Spleen (tissue), 11 donors: Measurements from ENCODE around the gene DPH5. TPM values are rescaled to one million over a fixed set of nuclear protein-coding genes. Genes with fewer than 3 reads are reported as not detected.

Source experiments
- DNase-seq: peaks from one replicate; pipeline ENCODE4 v3.0.0-alpha.2; 2020
- H3K27ac ChIP-seq, 8 donors: fragments of 200-600 bp; sonication (generic) in 7 of 8; 1 replicate in 4 of 8; 2 replicates in 4 of 8; pipeline versions ENCODE4 v1.5.0 to v1.8.0; 2016 to 2021; ENCODE audit warnings: inconsistent platforms in 4 of 8, mild to moderate bottlenecking in 4 of 8, moderate library complexity in 1 of 8
- H3K27me3 ChIP-seq, 7 donors: fragments of 200-600 bp; sonication (generic) in 6 of 7; replicated peaks in 1 of 7; 1 replicate in 4 of 7; 2 replicates in 3 of 7; pipeline versions ENCODE4 v1.5.0 to v1.8.0; 2016 to 2021; ENCODE audit warnings: inconsistent platforms in 3 of 7, mild to moderate bottlenecking in 1 of 7
- H3K36me3 ChIP-seq, 6 donors: fragments of 200-600 bp; sonication (generic) in 5 of 6; 1 replicate in 4 of 6; 2 replicates in 2 of 6; pipeline versions ENCODE4 v1.5.0 to v1.8.0; 2016 to 2021; ENCODE audit warnings: inconsistent platforms in 2 of 6
- H3K4me1 ChIP-seq, 6 donors: fragments of 200-600 bp; sonication (generic) in 5 of 6; 1 replicate in 3 of 6; 2 replicates in 3 of 6; pipeline versions ENCODE4 v1.5.0 to v1.8.0; 2016 to 2021; ENCODE audit warnings: inconsistent platforms in 3 of 6
- H3K4me3 ChIP-seq, 8 donors: fragments of 200-600 bp; sonication (generic) in 7 of 8; 1 replicate in 4 of 8; 2 replicates in 4 of 8; pipeline versions ENCODE4 v1.5.0 to v1.8.0; 2016 to 2021; ENCODE audit warnings: inconsistent platforms in 4 of 8, mild to moderate bottlenecking in 4 of 8, moderate library complexity in 2 of 8
- H3K9me3 ChIP-seq, 8 donors: fragments of 200-600 bp; sonication (generic) in 7 of 8; 1 replicate in 4 of 8; 2 replicates in 4 of 8; pipeline versions ENCODE4 v1.5.0 to v1.8.0; 2016 to 2021; ENCODE audit warnings: inconsistent platforms in 4 of 8
- CTCF ChIP-seq, 11 experiments: fragments of 200-600 bp in 7 of 11; fragments of 450-650 bp in 4 of 11; sonication (generic) in 4 of 11; IDR thresholded peaks in 8 of 11; conservative IDR thresholded peaks in 3 of 11; 1 replicate in 7 of 11; 2 replicates in 4 of 11; pipeline versions ENCODE4 v1.4.0 to v1.8.0; 2016 to 2021; ENCODE audit warnings: antibody characterized with exemption in 11 of 11, inconsistent platforms in 4 of 11, mild to moderate bottlenecking in 1 of 11
- POLR2A ChIP-seq, 3 donors: fragments of 450-650 bp; IDR thresholded peaks; one replicate each; pipeline ENCODE4 v1.5.1; 2017; ENCODE audit warnings: antibody characterized with exemption in 3 of 3, mild to moderate bottlenecking in 1 of 3
- POLR2AphosphoS5 ChIP-seq, 3 donors: sonication (generic); formaldehyde crosslinking; IDR thresholded peaks; one replicate each; pipeline ENCODE4 v1.5.1; 2017; ENCODE audit warnings: antibody characterized with exemption in 3 of 3
- WGBS, 5 donors: extraction: QIAGEN DNeasy Blood & Tissue Kit in 3 of 5; methylation state at CpG; one replicate each; pipeline versions ENCODE4 v1.1.5 to v1.1.7; 2013 to 2018; 5-methylcytosine and 5-hydroxymethylcytosine counted together
- intact Hi-C: fragments of 100-400 bp; cut with DNase I; formaldehyde crosslinking; loops from one replicate; pipeline ENCODE4 v1.15.0; 2023; ENCODE audit warnings: low total_unique reads
- polyA plus RNA-seq, 3 donors: library from polyadenylated mRNA; stranded (reverse); fragments of 200-250 nt; gene quantifications; one replicate each; pipeline ENCODE4 v1.2.1, GENCODE V29; 2013
- total RNA-seq, 7 donors: library from RNA; depleted of rRNA in 3 of 7; stranded (reverse); fragments of >200 nt in 3 of 7; fragmentation: NEBNext Ultra II Directional in 4 of 7; extraction: Animal tissue kit (Norgen Biotek cat#: 25700) in 4 of 7; gene quantifications; one replicate each; pipeline versions ENCODE4 v1.1.0 to v1.2.1, GENCODE V29; 2016 to 2021
- donor health status: healthy with polysubstance abuse.
- donor health status: DM: no; HTN: no; CAD: no; lungs with moderate emphysema.
- donor health status: DM: no; HTN: no; CAD: no.
- donor health status: Bipolar disorder and iron deficiency.
- donor health status: healthy.
- donor health status: DM: no; HTN: no; CAD: no.
- donor health status: DM: yes; HTN: yes; CAD: no.

DPH5 gene
- total and polyA plus RNA-seq, 10 donors = 19.3 to 60.0 (median 26.0) TPM

DNA sequence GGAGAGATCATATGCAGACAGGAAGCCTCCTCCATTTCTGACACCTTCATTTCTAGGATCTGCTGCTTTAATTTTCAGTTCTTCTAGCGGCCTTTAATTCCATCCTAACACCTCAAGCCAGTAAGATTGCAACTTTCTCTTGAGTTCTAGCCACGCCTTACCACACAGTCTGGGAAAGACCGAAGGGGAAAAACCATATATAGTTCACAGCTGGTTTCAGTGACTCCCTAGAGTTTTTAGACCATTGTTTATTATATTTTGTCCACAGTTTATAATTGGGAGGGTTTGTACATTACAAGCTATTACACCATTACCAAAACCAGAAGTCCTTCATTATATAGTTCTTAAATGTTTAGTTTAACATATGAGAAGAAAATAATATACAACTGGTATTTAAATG lies 37.5 kb downstream of the DPH5 start:
- no peaks in the 10 kb centered on the region for H3K4me1 ChIP-seq
- TF ChIP-seq CTCF (IDR thresholded peaks at IDR 0.05 in 8 of 11, conservative IDR thresholded peaks at IDR 0.05 in 3 of 11) (no peak), POLR2AphosphoS5 (IDR thresholded peaks at IDR 0.05) (no peak), POLR2A (IDR thresholded peaks at IDR 0.05) (no peak)
- WGBS, 5 donors = 84 to 97% (median 94%) methylated on average over 3 of the region's 3 CpGs
- peaks cover 0 to 57% (median 12%) of the 10 kb centered on the region in 6 donors for H3K36me3 ChIP-seq
- intact Hi-C loops = no loop called here
- H3K9me3 ChIP-seq = no peaks in the 10 kb centered on the region
- DNase-seq = no peak
- no peak overlapping the region for H3K4me3 ChIP-seq
- no peaks in the 10 kb centered on the region for H3K27me3 ChIP-seq
- H3K27ac ChIP-seq = no peak overlapping the region

DNA sequence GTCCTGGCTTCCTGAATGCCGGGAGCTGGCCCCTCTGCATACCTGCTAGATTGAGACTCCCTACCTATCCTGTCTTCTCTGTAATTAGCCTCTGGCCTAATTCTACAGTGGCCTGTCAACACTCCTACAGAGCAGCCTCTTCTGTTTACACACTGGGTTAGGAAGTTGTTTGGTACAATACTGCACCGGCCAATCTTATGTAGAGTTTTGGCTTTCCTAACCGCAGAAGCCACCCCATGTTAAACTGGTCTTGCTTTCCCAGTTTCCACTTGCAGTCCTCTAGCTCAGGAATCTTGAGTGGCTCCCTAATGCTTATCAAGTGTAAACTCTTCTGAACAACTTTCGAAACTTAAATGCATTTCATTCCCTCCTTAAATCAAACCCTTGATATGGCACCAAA lies 42.8 kb downstream of the DPH5 start:
- Histone ChIP-seq H3K9me3 (no peaks in the 10 kb centered on the region), H3K4me3 (no peak overlapping the region), H3K4me1 (no peaks in the 10 kb centered on the region), H3K27ac (no peak overlapping the region), H3K27me3 (no peaks in the 10 kb centered on the region), H3K36me3 (peaks cover 0 to 61% (median 8%) of the 10 kb centered on the region in 6 donors)
- no peak for TF ChIP-seq POLR2A (IDR thresholded peaks at IDR 0.05)
- no peak for TF ChIP-seq CTCF (IDR thresholded peaks at IDR 0.05 in 8 of 11, conservative IDR thresholded peaks at IDR 0.05 in 3 of 11)
- intact Hi-C loops = no loop called here
- WGBS, 5 donors = 93 to 100% (median 96%) methylated on average over 4 of the region's 4 CpGs
- DNase-seq = no peak

- no peaks in the 10 kb centered on the region for H3K27me3 ChIP-seq
- WGBS, 5 donors = 96 to 100% (median 98%) methylated on average over 2 of the region's 2 CpGs
- H3K4me3 ChIP-seq = no peak overlapping the region
- TF ChIP-seq POLR2A (IDR thresholded peaks at IDR 0.05) (no peak), CTCF (IDR thresholded peaks at IDR 0.05 in 8 of 11, conservative IDR thresholded peaks at IDR 0.05 in 3 of 11) (no peak), POLR2AphosphoS5 (IDR thresholded peaks at IDR 0.05) (no peak)
- no peaks in the 10 kb centered on the region for H3K4me1 ChIP-seq
- no peaks in the 10 kb centered on the region for H3K9me3 ChIP-seq
- no peak overlapping the region for H3K27ac ChIP-seq
- no peak for DNase-seq
- H3K36me3 ChIP-seq = peaks cover 0 to 88% (median 29%) of the 10 kb centered on the region in 6 donors
- intact Hi-C loops = no loop called here
Measured at GRCh38 chr1:100979631-100980030, 46.0 kb downstream of the DPH5 start.

DNA sequence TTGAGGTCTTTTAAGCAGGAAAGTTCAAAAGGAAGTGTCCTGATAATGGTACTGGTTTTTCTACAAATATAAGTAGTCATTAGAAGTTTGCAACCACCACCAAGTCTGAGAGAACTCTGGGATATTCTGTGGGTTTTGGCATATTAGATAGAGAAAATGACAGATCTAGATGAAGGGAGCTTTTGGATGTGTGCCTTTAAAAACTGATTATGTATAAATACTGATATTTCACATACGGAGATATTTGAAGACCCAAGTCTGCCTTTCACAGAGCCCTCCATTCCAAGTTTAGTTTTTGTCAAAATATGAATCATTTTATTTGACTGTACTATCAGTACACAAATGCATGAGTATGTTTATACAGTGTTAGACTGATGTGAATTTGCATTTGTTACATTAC lies 48.6 kb downstream of the DPH5 start:
- Histone ChIP-seq H3K27ac (no peak overlapping the region), H3K4me3 (no peak overlapping the region), H3K36me3 (peaks cover 0 to 80% (median 27%) of the 10 kb centered on the region in 6 donors), H3K27me3 (no peaks in the 10 kb centered on the region), H3K9me3 (no peaks in the 10 kb centered on the region), H3K4me1 (peaks cover 0 to 12% (median under 1%) of the 10 kb centered on the region in 6 donors)
- no peak for DNase-seq
- WGBS, 5 donors = 91 to 100% (median 94%) methylated on average over 1 of the region's 1 CpG
- TF ChIP-seq POLR2A (IDR thresholded peaks at IDR 0.05) (no peak), POLR2AphosphoS5 (IDR thresholded peaks at IDR 0.05) (no peak), CTCF (IDR thresholded peaks at IDR 0.05 in 8 of 11, conservative IDR thresholded peaks at IDR 0.05 in 3 of 11) (no peak)
- intact Hi-C loops = no loop called here
